ENCODE data around the gene PRXL2B.
"Not testable (repeated sequence)": the region's sequence is repeated elsewhere in the genome, so short reads cannot be mapped to it uniquely, and the experiment has no call there.

Gene PRXL2B

GRCh38 chr1:2617971-2618470 lies 31.4 kb downstream of the PRXL2B start:
- DNase-seq (ENCODE audit: low read depth): no peak

- DNase-seq (ENCODE audit: low read depth): no peak
Observed at GRCh38 chr1:2623571-2624337, 37.2 kb downstream of the PRXL2B start.

GRCh38 chr1:2624735-2625300 lies 38.2 kb downstream of the PRXL2B start:
- DNase-seq (ENCODE audit: low read depth): no peak

GRCh38 chr1:2625311-2625710 lies 38.7 kb downstream of the PRXL2B start:
- no peak for DNase-seq (ENCODE audit: low read depth)

- DNase-seq (ENCODE audit: low read depth): not testable (repeated sequence)
Observed at GRCh38 chr1:2625748-2626147, 39.2 kb downstream of the PRXL2B start.

- no peak for DNase-seq (ENCODE audit: low read depth)
Observed at GRCh38 chr1:2627746-2628145, 41.2 kb downstream of the PRXL2B start.

GRCh38 chr1:2628191-2628932 lies 41.8 kb downstream of the PRXL2B start:
- DNase-seq (ENCODE audit: low read depth): no peak

GRCh38 chr1:2628933-2629626 lies 42.5 kb downstream of the PRXL2B start:
- no peak for DNase-seq (ENCODE audit: low read depth)

- no peak for DNase-seq (ENCODE audit: low read depth)
Observed at GRCh38 chr1:2629627-2630497, 43.3 kb downstream of the PRXL2B start.

- no peak for DNase-seq (ENCODE audit: low read depth)
Observed at GRCh38 chr1:2630498-2631135, 44.0 kb downstream of the PRXL2B start.

GRCh38 chr1:2631136-2632050 lies 44.8 kb downstream of the PRXL2B start:
- DNase-seq (ENCODE audit: low read depth): no peak

GRCh38 chr1:2632051-2632430 lies 45.5 kb downstream of the PRXL2B start:
- DNase-seq (ENCODE audit: low read depth): no peak

- DNase-seq (ENCODE audit: low read depth): no peak
Observed at GRCh38 chr1:2632561-2633361, 46.2 kb downstream of the PRXL2B start, which contains the start of gene MMEL1. Gene MMEL1, minus strand, starts transcription at chr1:2633016. Its CDS starts 3,532 bp downstream, at chr1:2629484.

GRCh38 chr1:2633366-2633935 lies 46.9 kb downstream of the PRXL2B start:
- DNase-seq (ENCODE audit: low read depth): no peak

GRCh38 chr1:2633936-2634491 lies 47.4 kb downstream of the PRXL2B start:
- no peak for DNase-seq (ENCODE audit: low read depth)

- DNase-seq (ENCODE audit: low read depth): no peak
Observed at GRCh38 chr1:2635361-2636010, 48.9 kb downstream of the PRXL2B start.

- DNase-seq (ENCODE audit: low read depth): no peak
Observed at GRCh38 chr1:2636733-2637132, 50.2 kb downstream of the PRXL2B start.

All from stimulated activated CD8-positive, alpha-beta memory T cell treated with anti-CD3 and anti-CD28 coated beads, Interleukin-12 subunit alpha, Interleukin-12 subunit beta, amount 100 ng/mL, for 1 hour (primary cell).